Upper lobe of right lung (tissue), 1 donor: ENCODE results near the gene MVD. TPM values are rescaled to one million over a fixed set of nuclear protein-coding genes. Genes with fewer than 3 reads are reported as not detected.

Experiments
- ATAC-seq: fragments of 200-7000 bp; cut with Tn5 transposase; one replicate; pipeline ENCODE4 v1.9.1; 2020; ENCODE audit warnings: mild to moderate bottlenecking, moderate library complexity
- DNase-seq: peaks from one replicate; pipeline ENCODE4 v3.0.0-alpha.2; 2020
- H3K27ac ChIP-seq: fragments of 200-600 bp; one replicate; pipeline ENCODE4 v1.8.0; 2022
- H3K27me3 ChIP-seq: fragments of 200-600 bp; one replicate; pipeline ENCODE4 v1.8.0; 2022; ENCODE audit warnings: mild to moderate bottlenecking
- H3K36me3 ChIP-seq: fragments of 200-600 bp; one replicate; pipeline ENCODE4 v1.8.0; 2022
- H3K4me1 ChIP-seq: fragments of 200-600 bp; one replicate; pipeline ENCODE4 v1.8.0; 2022
- H3K4me3 ChIP-seq: fragments of 200-600 bp; one replicate; pipeline ENCODE4 v1.8.0; 2022; ENCODE audit warnings: mild to moderate bottlenecking
- H3K9me3 ChIP-seq: fragments of 200-600 bp; one replicate; pipeline ENCODE4 v1.8.0; 2022
- CTCF ChIP-seq: fragments of 200-600 bp; IDR thresholded peaks from one replicate; pipeline ENCODE4 v1.8.0; 2022; ENCODE audit warnings: antibody characterized with exemption
- intact Hi-C: fragments of 100-400 bp; cut with DNase I; formaldehyde crosslinking; loops from one replicate; pipeline ENCODE4 v1.11.0; 2022
- total RNA-seq: library from RNA; stranded (reverse); fragmentation: NEBNext Ultra II Directional; extraction: Animal tissue kit (Norgen Biotek cat#: 25700); gene quantifications from one replicate; pipeline ENCODE4 v1.2.1, GENCODE V29; 2021
- donor health status: DM: no; HTN: yes; CAD: no; lungs with severe emphysema.

Gene MVD
- total RNA-seq, 1 donor from 2014 or later, result 104 TPM

- no peak for DNase-seq
- H3K36me3 ChIP-seq, result no peaks in the 10 kb centered on the region
- TF ChIP-seq CTCF, result no peak
- no peak overlapping the region for H3K27ac ChIP-seq
- H3K9me3 ChIP-seq, result no peaks in the 10 kb centered on the region
- ATAC-seq, result no peak
- no peaks in the 10 kb centered on the region for H3K27me3 ChIP-seq
- intact Hi-C loops, result no loop called here
- peaks cover 17% of the 10 kb centered on the region for H3K4me1 ChIP-seq
- H3K4me3 ChIP-seq, result no peak overlapping the region
Measured at GRCh38 chr16:88665570-88665969, 2.7 kb upstream of the MVD start.

GRCh38 chr16:88665148-88665547 lies 2.3 kb upstream of the MVD start:
- ATAC-seq (no peak), DNase-seq (no peak)
- H3K9me3 ChIP-seq, result no peaks in the 10 kb centered on the region
- no peak for TF ChIP-seq CTCF
- no peak overlapping the region for H3K27ac ChIP-seq
- no peak overlapping the region for H3K4me3 ChIP-seq
- H3K27me3 ChIP-seq, result no peaks in the 10 kb centered on the region
- intact Hi-C loops, result no loop called here
- H3K4me1 ChIP-seq, result peaks cover 17% of the 10 kb centered on the region
- no peaks in the 10 kb centered on the region for H3K36me3 ChIP-seq

- intact Hi-C loops, result no loop called here
- Histone ChIP-seq H3K4me3 (peak overlapping the region; percentile 78), H3K4me1 (peaks cover 17% of the 10 kb centered on the region), H3K27me3 (no peaks in the 10 kb centered on the region), H3K9me3 (no peaks in the 10 kb centered on the region), H3K27ac (peak overlapping the region; percentile 85), H3K36me3 (peaks cover 7% of the 10 kb centered on the region)
- peak; percentile 68 for DNase-seq
- TF ChIP-seq CTCF, result no peak
- no peak for ATAC-seq
Measured at GRCh38 chr16:88662222-88662842, 559 bp downstream of the MVD start.

GRCh38 chr16:88661468-88661867 lies 1.4 kb downstream of the MVD start:
- DNase-seq, result no peak

GRCh38 chr16:88659160-88659559 lies 3.7 kb downstream of the MVD start:
- Histone ChIP-seq H3K27ac (no peak overlapping the region), H3K4me3 (no peak overlapping the region), H3K27me3 (no peaks in the 10 kb centered on the region), H3K36me3 (peaks cover 34% of the 10 kb centered on the region), H3K4me1 (peaks cover 13% of the 10 kb centered on the region), H3K9me3 (no peaks in the 10 kb centered on the region)
- no peak for DNase-seq
- ATAC-seq, result no peak
- TF ChIP-seq CTCF, result no peak
- intact Hi-C loops, result no loop called here

More at GRCh38 chr16:88661468-88661867, 1.4 kb downstream of the MVD start:
- no peak for ATAC-seq
- Histone ChIP-seq H3K9me3 (no peaks in the 10 kb centered on the region), H3K27me3 (no peaks in the 10 kb centered on the region), H3K4me1 (peaks cover 17% of the 10 kb centered on the region), H3K27ac (no peak overlapping the region), H3K4me3 (peak overlapping the region; percentile 78), H3K36me3 (peaks cover 13% of the 10 kb centered on the region)
- TF ChIP-seq CTCF, result no peak
- intact Hi-C loops, result no loop called here

GRCh38 chr16:88658714-88659113 lies 4.2 kb downstream of the MVD start:
- no peaks in the 10 kb centered on the region for H3K27me3 ChIP-seq
- H3K36me3 ChIP-seq, result peaks cover 34% of the 10 kb centered on the region
- H3K4me3 ChIP-seq, result no peak overlapping the region
- no peak overlapping the region for H3K27ac ChIP-seq
- H3K4me1 ChIP-seq, result peaks cover 13% of the 10 kb centered on the region
- no peak for TF ChIP-seq CTCF
- H3K9me3 ChIP-seq, result no peaks in the 10 kb centered on the region
- DNase-seq (peak; percentile 60), ATAC-seq (no peak)
- intact Hi-C loops, result no loop called here
